ENCODE results near the gene CST3. TPM values are rescaled to one million over a fixed set of nuclear protein-coding genes. Genes with fewer than 3 reads are reported as not detected.
"Not testable (repeated sequence)": the region's sequence is repeated elsewhere in the genome, so short reads cannot be mapped to it uniquely, and the experiment has no call there.

Gene CST3
- total RNA-seq, 2 donors from 2014 or later: 1,234 to 1,451 TPM

GRCh38 chr20:23632711-23633573 lies 4.8 kb downstream of the CST3 start:
- intact Hi-C loops (cut with DNase I): loop anchor here (5.0 to 10.0 kb wide), 2 partner anchors 278 to 1959 kb away; partner anchors contain the start of gene NXT1 (in 1 of the 2)
- DNase-seq (ENCODE audit: low spot score): no peak

- intact Hi-C loops (cut with DNase I): loop anchor here (5.0 to 10.0 kb wide), 2 partner anchors 277 to 1960 kb away; partner anchors contain the start of gene NXT1 (in 1 of the 2)
- no peak for DNase-seq (ENCODE audit: low spot score)
Measured at GRCh38 chr20:23631981-23632710, 5.6 kb downstream of the CST3 start.

DNA sequence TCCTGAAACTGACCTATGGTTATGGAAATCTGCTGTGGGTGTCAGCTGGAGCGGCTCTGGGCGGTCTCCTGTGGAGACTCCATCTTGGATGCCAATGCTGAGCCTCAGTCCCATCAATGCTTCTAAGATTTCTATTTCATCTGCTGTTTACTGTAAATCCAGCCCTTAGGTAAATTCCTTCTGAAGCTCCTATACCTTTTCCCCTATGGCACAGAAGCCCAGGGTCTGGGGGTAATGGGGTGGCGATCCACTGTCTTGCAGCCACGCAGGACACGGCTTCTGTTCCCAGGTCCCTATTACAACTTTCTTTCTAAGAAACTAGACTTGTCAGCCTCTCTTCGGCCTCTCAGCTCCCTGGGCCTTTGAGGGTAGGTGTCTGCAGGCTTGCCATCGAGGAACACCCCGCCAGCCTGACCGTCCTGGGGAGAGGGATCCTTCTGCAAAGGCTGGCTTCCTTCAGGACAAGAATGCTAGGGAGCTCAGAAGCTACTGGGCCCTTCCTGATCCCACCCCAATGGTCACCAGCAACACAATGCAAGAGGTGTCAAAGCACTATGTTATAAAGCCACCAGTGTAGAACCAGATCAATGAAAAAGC lies 6.4 kb downstream of the CST3 start:
- intact Hi-C loops (cut with DNase I): loop anchor here (5.0 to 10.0 kb wide), 2 partner anchors 277 to 1961 kb away; partner anchors contain the start of gene NXT1 (in 1 of the 2)

GRCh38 chr20:23630392-23630849 lies 7.3 kb downstream of the CST3 start:
- intact Hi-C loops (cut with DNase I): loop anchor here (5.0 to 10.0 kb wide), 2 partner anchors 276 to 1962 kb away; partner anchors contain the start of gene NXT1 (in 1 of the 2)

More for the DNA sequence above, 6.4 kb downstream of the CST3 start:
- DNase-seq (ENCODE audit: low spot score): no peak

GRCh38 chr20:23629542-23630391 lies 8.0 kb downstream of the CST3 start:
- no peak for DNase-seq (ENCODE audit: low spot score)
- intact Hi-C loops (cut with DNase I): loop anchor here (5.0 to 10.0 kb wide), 2 partner anchors 275 to 1963 kb away; partner anchors contain the start of gene NXT1 (in 1 of the 2)

More at GRCh38 chr20:23630392-23630849, 7.3 kb downstream of the CST3 start:
- no peak for DNase-seq (ENCODE audit: low spot score)

GRCh38 chr20:23629017-23629541 lies 8.7 kb downstream of the CST3 start:
- DNase-seq (ENCODE audit: low spot score): no peak
- intact Hi-C loops (cut with DNase I): no loop called here

DNA sequence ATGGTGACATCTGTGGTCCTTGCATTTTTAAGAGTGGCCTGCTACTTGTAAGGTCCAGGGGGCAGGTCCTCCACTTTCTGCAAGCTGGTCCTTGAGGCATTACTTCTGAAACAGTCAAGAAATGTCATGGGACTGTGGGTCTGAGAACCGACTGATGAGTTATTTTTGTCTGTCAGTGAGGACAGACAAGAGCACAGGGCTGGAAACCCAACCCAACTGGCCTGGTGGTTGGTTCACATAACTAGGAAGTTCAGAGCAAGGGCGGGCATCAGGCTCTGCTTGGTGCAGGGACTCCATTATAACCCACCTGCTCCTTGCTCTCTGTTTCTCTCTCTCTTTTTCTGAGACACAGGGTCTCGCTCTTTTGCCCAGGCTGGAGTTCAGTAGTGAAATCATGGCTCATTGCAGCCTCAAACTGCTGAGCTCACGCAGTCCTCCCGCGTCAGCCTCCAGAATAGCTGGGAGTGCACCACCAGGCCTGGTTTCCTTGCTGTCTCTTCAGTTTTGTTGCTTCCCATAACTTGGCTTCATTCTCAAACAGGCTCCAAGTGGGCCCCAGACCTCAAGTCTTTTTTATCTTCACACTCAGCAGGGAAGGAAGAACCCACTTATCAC lies 9.2 kb downstream of the CST3 start:
- intact Hi-C loops (cut with DNase I): no loop called here
- no peak for DNase-seq (ENCODE audit: low spot score)

- intact Hi-C loops (cut with DNase I): no loop called here
- no peak for DNase-seq (ENCODE audit: low spot score)
Measured at GRCh38 chr20:23627501-23627900, 10.3 kb downstream of the CST3 start.

DNA sequence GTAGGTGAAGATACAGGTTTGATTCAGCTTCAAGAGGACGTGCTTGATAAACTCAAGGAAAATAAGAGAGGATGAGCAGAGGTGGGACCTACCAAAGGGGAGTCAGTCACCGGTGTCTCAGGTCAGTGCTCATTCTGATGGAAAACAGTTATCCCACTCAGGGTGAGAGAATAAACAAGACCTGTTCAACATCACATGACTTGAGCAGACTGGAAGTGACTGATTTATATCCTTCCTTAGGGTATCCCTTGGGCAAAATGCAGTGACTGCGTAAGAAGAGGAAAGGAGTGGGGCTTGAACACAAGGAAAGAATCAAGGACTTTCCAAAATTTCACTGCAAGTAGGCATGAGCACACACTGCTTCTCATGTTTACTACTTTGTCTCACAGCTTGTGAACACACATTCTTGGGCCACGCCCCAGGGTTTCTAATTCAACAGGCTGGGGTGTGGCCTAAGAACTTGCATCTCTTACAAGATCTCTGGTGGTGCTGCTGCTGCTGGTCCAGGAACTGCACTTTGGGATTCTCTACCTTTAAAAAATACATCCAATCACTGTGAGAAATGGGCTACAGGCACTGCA lies 11.6 kb downstream of the CST3 start:
- DNase-seq (ENCODE audit: low spot score): no peak
- intact Hi-C loops (cut with DNase I): no loop called here

DNA sequence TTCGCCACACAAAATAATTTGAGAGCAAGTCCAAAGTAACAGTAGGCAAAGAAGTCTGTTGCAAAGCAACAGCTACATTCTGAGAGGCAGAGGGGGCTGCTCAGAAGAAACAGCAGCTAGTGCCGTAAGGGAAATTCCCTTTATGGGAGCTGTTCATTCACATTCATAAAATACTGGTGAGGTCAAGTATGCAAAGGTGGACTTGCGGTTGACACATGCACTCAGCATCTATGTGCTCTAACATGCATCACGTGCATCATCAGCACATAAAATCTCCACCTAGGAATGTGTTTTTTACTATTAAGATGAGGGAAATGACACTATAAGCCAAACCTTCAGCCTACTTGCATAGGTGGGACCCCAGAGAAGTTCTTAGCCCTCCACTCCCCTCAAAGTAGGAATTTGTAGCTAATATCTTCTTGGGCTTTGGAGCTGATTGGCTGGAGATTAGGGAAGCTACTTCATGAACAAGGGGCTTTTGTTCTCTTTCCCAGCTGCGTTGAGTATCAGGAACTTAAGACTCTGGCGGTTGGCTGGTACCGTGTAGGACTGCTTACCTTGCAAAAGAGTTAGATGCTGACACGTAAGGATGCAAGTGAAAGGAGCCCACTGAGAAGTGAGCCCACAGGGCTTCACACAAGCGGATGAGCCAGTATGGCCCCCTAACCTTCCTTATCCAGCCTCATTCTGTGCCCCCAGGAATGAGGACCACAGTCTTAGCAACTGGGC lies 12.4 kb downstream of the CST3 start:
- intact Hi-C loops (cut with DNase I): no loop called here
- no peak for DNase-seq (ENCODE audit: low spot score)

- DNase-seq (ENCODE audit: low spot score): no peak
- intact Hi-C loops (cut with DNase I): no loop called here
Measured at GRCh38 chr20:23624324-23624691, 13.4 kb downstream of the CST3 start.

DNA sequence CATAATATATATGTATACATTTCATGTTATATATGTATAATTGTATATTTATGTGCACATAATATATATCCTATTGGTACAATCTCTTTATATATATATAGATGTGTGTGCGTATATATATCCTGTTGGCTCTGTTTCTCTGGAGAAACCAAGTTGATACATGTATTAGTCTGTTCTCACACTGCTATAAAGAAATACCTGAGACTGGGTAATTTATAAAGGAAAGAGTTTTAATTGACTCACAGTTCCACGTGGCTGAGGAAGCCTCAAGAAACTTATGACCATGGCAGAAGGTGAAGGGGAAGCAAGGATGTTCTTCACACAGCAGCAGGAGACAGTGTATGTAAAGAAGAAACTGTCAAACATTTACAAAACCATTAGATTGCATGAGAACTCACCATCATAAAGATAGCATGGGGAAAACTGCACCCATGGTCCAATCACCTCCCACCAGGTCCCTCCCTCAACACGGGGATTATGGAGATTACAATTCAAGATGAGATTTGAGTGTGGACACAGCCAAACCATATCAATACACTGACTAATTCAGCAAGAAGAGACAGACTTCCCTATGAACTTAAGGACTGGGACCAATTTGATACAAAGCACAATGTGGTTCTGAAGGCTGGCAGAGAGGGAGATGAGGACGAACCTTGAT lies 14.0 kb downstream of the CST3 start:
- no peak for DNase-seq (ENCODE audit: low spot score)

DNA sequence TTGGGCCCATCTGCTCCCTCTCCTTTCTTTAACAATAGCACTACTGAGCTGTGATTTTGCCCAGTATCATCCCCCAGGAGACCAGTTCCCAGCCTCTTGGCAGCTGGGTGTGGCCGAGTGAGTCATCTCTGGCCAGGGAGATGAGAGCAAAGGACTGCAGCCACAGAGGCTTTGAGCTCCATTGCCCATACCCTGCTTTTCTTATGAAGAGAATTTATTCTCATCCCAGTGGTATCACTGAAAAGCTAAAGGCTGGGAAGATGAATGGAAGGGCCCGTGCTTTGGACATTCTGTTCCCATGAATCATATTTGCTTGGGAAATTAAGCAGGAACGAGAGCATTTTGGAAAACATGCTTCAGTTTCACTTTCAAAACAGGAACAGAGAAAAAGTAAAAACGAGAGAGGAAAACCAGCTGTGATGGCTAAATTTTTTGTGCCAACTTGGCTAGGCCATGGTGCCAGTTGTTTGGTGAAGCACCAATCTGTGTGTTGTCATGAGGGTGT lies 14.9 kb downstream of the CST3 start:
- DNase-seq (ENCODE audit: low spot score): peak; percentile 94
- intact Hi-C loops (cut with DNase I): no loop called here

More for the DNA sequence above, 14.0 kb downstream of the CST3 start:
- intact Hi-C loops (cut with DNase I): no loop called here

DNA sequence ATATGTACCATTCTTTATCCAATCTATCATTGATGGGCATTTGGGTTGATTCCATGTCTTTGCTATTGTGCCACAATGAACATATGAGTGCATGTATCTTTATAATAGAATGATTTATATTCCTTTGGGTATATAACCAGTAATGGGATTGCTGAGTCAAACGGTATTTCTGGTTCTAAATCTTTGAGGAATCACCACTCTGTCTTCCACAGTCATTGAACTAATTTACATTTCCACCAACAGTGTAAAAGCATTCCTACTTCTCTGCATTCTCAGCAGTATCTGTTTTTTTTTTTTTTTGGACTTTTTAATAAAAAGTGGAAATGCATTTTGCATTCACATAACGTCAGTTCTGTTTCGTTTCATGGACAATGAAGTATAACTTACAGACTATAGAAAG lies 15.4 kb downstream of the CST3 start:
- intact Hi-C loops (cut with DNase I): not testable (repeated sequence)

DNA sequence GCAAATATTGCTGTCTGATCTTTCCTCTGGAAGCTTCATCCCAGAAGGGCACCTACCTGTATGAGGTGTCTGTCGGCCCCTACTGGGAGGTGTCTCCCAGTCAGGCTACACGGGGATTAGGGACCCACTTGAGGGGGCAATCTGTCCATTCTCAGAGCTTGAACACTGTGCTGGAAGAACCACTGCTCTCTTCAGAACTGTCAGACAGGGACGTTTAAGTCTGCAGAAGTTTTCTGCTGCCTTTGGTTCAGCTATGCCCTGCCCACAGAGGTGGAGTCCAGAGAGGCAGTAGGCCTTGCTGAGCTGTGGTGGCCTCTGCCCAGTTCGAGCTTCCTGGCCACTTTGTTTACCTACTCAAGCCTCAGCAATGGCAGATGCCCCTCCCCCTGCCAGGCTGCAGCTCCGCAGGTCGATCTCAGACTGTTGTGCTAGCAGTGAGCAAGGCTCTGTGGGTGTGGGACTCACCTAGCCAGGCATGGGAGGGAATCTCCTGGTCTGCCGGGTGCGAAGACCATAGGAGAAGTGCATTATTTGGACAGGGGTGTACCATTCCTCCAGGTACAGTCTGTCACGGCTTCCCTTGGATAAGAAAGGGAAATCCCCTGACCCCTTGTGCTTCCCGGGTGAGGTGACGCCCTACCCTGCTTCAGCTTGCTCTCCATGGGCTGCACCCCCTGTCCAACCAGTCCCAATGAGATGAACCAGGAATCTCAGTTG lies 16.9 kb downstream of the CST3 start:
- intact Hi-C loops (cut with DNase I); DNase-seq (ENCODE audit: low spot score): not testable (repeated sequence)

More for the DNA sequence above, 15.4 kb downstream of the CST3 start:
- not testable (repeated sequence) for DNase-seq (ENCODE audit: low spot score)

GRCh38 chr20:23614163-23614562 lies 23.6 kb downstream of the CST3 start:
- intact Hi-C loops (cut with DNase I): no loop called here
- DNase-seq (ENCODE audit: low spot score): no peak

Measured in posterior vena cava (tissue), 2 donors.